Mucosa of descending colon (tissue), 3 donors: Measurements from ENCODE around the gene MX2. TPM values are rescaled to one million over a fixed set of nuclear protein-coding genes. Genes with fewer than 3 reads are reported as not detected.

Experiments
- ATAC-seq: fragments of 200-7000 bp; cut with Tn5 transposase; one replicate; pipeline ENCODE4 v1.9.1; 2020; ENCODE audit warnings: mild to moderate bottlenecking, moderate library complexity
- DNase-seq, 3 donors: peaks; one replicate each; pipeline ENCODE4 v3.0.0-alpha.2; 2020
- H3K36me3 ChIP-seq: fragments of 200-600 bp; one replicate; pipeline ENCODE4 v1.8.0; 2021; ENCODE audit warnings: low read depth, mild to moderate bottlenecking
- H3K4me1 ChIP-seq: fragments of 200-600 bp; one replicate; pipeline ENCODE4 v1.8.0; 2021; ENCODE audit warnings: low read depth, mild to moderate bottlenecking
- H3K4me3 ChIP-seq: fragments of 200-600 bp; one replicate; pipeline ENCODE4 v1.8.0; 2021; ENCODE audit warnings: mild to moderate bottlenecking
- H3K9me3 ChIP-seq: fragments of 200-600 bp; one replicate; pipeline ENCODE4 v1.8.0; 2021; ENCODE audit warnings: mild to moderate bottlenecking
- intact Hi-C, 2 donors: fragments of 100-400 bp; cut with DNase I in 1 of 2; cut with micrococcal nuclease in 1 of 2; formaldehyde crosslinking; loops; one replicate each; pipeline versions ENCODE4 v1.11.0 to v1.11.1; 2022; cut with DNase I, micrococcal nuclease
- total RNA-seq, 3 donors: library from RNA; stranded (reverse); fragmentation: NEBNext Ultra II Directional in 2 of 3; extraction: Animal tissue kit (Norgen Biotek cat#: 25700) in 2 of 3; gene quantifications; one replicate each; pipeline versions ENCODE4 v1.2.1 to v1.2.4, GENCODE V29; 2021 to 2023
- TF ChIP-seq, protein P1 (sequence below): fragments of 200-600 bp; IDR thresholded peaks from one replicate; pipeline ENCODE4 v1.8.0; 2022; ENCODE audit warnings: antibody characterized with exemption, mild to moderate bottlenecking
- donor health status: DM: no; HTN: no; CAD: no; lungs with moderate emphysema.
- donor health status: DM: no; HTN: no; CAD: no.
- donor health status: DM: no; HTN: yes; CAD: no.

The MX2 gene
- total RNA-seq, 3 donors from 2014 or later = 2.5 to 9.2 (median 6.3) TPM

GRCh38 chr21:41398251-41398650 lies 36.4 kb downstream of the MX2 start:
- ATAC-seq (no peak), DNase-seq (no peak)
- intact Hi-C loops = no loop called here
- H3K4me3 ChIP-seq = no peak overlapping the region
- H3K9me3 ChIP-seq = no peaks in the 10 kb centered on the region
- H3K4me1 ChIP-seq = peaks cover 4% of the 10 kb centered on the region
- no peaks in the 10 kb centered on the region for H3K36me3 ChIP-seq
- TF ChIP-seq, protein P1, sequence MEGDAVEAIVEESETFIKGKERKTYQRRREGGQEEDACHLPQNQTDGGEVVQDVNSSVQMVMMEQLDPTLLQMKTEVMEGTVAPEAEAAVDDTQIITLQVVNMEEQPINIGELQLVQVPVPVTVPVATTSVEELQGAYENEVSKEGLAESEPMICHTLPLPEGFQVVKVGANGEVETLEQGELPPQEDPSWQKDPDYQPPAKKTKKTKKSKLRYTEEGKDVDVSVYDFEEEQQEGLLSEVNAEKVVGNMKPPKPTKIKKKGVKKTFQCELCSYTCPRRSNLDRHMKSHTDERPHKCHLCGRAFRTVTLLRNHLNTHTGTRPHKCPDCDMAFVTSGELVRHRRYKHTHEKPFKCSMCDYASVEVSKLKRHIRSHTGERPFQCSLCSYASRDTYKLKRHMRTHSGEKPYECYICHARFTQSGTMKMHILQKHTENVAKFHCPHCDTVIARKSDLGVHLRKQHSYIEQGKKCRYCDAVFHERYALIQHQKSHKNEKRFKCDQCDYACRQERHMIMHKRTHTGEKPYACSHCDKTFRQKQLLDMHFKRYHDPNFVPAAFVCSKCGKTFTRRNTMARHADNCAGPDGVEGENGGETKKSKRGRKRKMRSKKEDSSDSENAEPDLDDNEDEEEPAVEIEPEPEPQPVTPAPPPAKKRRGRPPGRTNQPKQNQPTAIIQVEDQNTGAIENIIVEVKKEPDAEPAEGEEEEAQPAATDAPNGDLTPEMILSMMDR = no peak

DNA sequence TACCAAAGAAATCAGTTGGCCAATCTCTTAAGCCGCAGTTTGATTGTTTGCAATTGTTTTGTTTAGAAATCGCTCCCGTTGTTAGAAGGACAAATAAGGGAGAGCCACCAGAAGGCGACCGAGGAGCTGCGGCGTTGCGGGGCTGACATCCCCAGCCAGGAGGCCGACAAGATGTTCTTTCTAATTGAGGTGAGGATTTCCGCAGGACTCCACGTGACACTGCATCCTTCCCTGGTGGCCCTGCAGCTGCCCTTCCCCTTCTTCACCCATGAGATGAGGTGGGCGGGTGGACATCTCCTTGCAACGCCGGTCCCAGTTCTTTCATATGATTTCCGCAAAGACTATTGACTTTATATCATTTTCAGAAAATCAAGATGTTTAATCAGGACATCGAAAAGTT lies 37.0 kb downstream of the MX2 start:
- Histone ChIP-seq H3K36me3 (no peaks in the 10 kb centered on the region), H3K4me1 (peaks cover 4% of the 10 kb centered on the region), H3K4me3 (no peak overlapping the region), H3K9me3 (no peaks in the 10 kb centered on the region)
- TF ChIP-seq, protein P1 = no peak
- ATAC-seq (no peak), DNase-seq (no peak)
- intact Hi-C loops = no loop called here

DNA sequence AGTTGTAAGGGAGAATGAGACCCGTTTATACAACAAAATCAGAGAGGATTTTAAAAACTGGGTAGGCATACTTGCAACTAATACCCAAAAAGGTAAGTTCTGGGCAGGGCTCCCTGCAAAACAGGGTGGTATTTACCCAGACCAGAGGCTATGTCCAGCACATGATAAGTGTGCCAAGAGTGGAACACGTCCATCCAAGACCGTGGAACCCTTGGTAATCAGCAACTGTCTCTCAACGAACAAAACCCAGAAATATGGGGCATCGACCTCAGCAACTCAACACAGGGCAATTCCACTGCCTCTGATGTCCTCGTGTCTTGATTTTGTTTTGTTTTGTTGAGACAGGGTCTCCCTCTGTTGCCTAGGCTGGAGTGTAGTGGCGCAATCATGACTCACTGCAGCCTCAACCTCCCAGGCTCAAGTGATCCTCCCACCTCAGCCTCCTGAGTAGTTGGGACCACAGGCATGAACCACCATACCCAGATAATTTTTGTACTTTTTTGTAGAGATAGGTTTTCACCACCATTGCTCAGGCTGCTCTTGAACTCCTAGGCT lies 37.5 kb downstream of the MX2 start:
- intact Hi-C loops = no loop called here
- TF ChIP-seq, protein P1 = no peak

DNA sequence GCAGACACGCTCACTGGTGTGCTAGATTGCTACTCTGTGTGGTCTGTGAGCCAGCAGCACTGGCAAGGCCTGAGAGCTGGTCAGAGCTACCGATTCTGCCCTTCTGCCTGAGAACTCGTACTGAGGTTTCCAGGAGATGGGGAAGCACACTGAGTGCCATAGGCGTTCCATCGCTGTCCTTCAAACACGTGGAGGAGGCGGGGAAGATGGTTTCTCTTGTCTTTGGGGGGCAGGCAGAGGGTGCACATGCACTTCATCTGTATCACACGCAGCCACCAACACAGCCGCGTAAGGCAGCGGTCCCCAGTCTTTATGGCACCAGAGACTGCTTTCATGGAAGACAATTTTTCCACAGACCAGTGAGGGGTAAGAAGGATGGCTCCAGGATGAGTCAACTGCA lies 40.4 kb downstream of the MX2 start:
- TF ChIP-seq, protein P1 = no peak
- ATAC-seq = no peak
- H3K36me3 ChIP-seq = no peaks in the 10 kb centered on the region

More for the DNA sequence above, 37.5 kb downstream of the MX2 start:
- peaks cover 4% of the 10 kb centered on the region for H3K4me1 ChIP-seq
- no peaks in the 10 kb centered on the region for H3K36me3 ChIP-seq
- DNase-seq = no peak
- H3K9me3 ChIP-seq = no peaks in the 10 kb centered on the region
- no peak overlapping the region for H3K4me3 ChIP-seq
- no peak for ATAC-seq

GRCh38 chr21:41402796-41403195 lies 41.0 kb downstream of the MX2 start:
- H3K4me1 ChIP-seq = no peaks in the 10 kb centered on the region
- H3K9me3 ChIP-seq = no peaks in the 10 kb centered on the region
- no peak for DNase-seq
- no peak for ATAC-seq
- H3K4me3 ChIP-seq = no peak overlapping the region
- intact Hi-C loops = no loop called here
- TF ChIP-seq, protein P1 = no peak
- H3K36me3 ChIP-seq = no peaks in the 10 kb centered on the region

More for the DNA sequence above, 40.4 kb downstream of the MX2 start:
- intact Hi-C loops = no loop called here
- Histone ChIP-seq H3K4me1 (no peaks in the 10 kb centered on the region), H3K4me3 (no peak overlapping the region), H3K9me3 (no peaks in the 10 kb centered on the region)
- no peak for DNase-seq

GRCh38 chr21:41403331-41403730 lies 41.5 kb downstream of the MX2 start:
- Histone ChIP-seq H3K9me3 (no peaks in the 10 kb centered on the region), H3K4me3 (no peak overlapping the region), H3K4me1 (no peaks in the 10 kb centered on the region), H3K36me3 (no peaks in the 10 kb centered on the region)
- TF ChIP-seq, protein P1 = no peak
- intact Hi-C loops = no loop called here
- ATAC-seq (no peak), DNase-seq (no peak)
